HepG2 (cell line): Measurements from ENCODE around the gene ICAM5.

ENCODE experiments used
- CAMTA2 ChIP-seq: sonication (generic); formaldehyde crosslinking; IDR thresholded peaks from 2 replicates; pipeline ENCODE4 v1.4.0; 2020; ENCODE audit warnings: mild to moderate bottlenecking, missing genetic modification reagents, borderline replicate concordance
- CTCF ChIP-seq: sonication (generic); formaldehyde crosslinking; IDR thresholded peaks from 2 replicates; pipeline ENCODE4 v1.5.0; 2020; ENCODE audit warnings: mild to moderate bottlenecking, missing genetic modification reagents, moderate library complexity
- EZH2 ChIP-seq: conservative IDR thresholded peaks from 2 replicates; pipeline ENCODE4 v1.6.1; 2012; ENCODE audit warnings: mild to moderate bottlenecking, low read depth, low read length, moderate library complexity
- GTF3A ChIP-seq: sonication (generic); formaldehyde crosslinking; conservative IDR thresholded peaks from 2 replicates; pipeline ENCODE4 v1.4.0; 2020; ENCODE audit warnings: mild to moderate bottlenecking, missing genetic modification reagents
- MBNL3 ChIP-seq: fragments of 250-450 bp; sonication (Bioruptor Pico); conservative IDR thresholded peaks from 2 replicates; pipeline ENCODE4 v1.8.0; 2022; ENCODE audit warnings: mild to moderate bottlenecking, inconsistent platforms
- SNAPC2 ChIP-seq: sonication (generic); formaldehyde crosslinking; IDR thresholded peaks from 2 replicates; pipeline ENCODE4 v1.8.1; 2022; ENCODE audit warnings: mild to moderate bottlenecking, missing genetic modification reagents
- TBL1XR1 ChIP-seq: fragments of 150-350 bp; IDR thresholded peaks from 2 replicates; pipeline ENCODE4 v1.6.1; 2014; ENCODE audit warnings: borderline replicate concordance, low read length; ENCODE audit not compliant: partially characterized antibody
- TOE1 ChIP-seq: sonication (generic); formaldehyde crosslinking; IDR thresholded peaks from 2 replicates; pipeline ENCODE4 v1.4.0; 2020; ENCODE audit warnings: mild to moderate bottlenecking, missing genetic modification reagents
- ZBTB43 ChIP-seq: sonication (generic); formaldehyde crosslinking; conservative IDR thresholded peaks from 2 replicates; pipeline ENCODE4 v1.4.0; 2020; ENCODE audit warnings: missing genetic modification reagents
- ZNF451 ChIP-seq: sonication (generic); formaldehyde crosslinking; IDR thresholded peaks from 2 replicates; pipeline ENCODE4 v1.5.0; 2020; ENCODE audit warnings: mild to moderate bottlenecking, missing genetic modification reagents

- TF ChIP-seq SNAPC2 (CRISPR knock-in tag) (no peak), TOE1 (no peak), GTF3A (CRISPR knock-in tag) (no peak), CAMTA2 (no peak), EZH2 (no peak), MBNL3 (CRISPR knock-in tag) (no peak), ZNF451 (no peak), TBL1XR1 (no peak), ZBTB43 (CRISPR knock-in tag) (no peak), CTCF (CRISPR knock-in tag) (no peak)
These were observed 4.8 kb upstream of the ICAM5 start for GRCh38 chr19:10284960-10285278.
